Hepatocyte (in vitro differentiated cells): ENCODE results near the gene SHANK3. TPM values are rescaled to one million over a fixed set of nuclear protein-coding genes. Genes with fewer than 3 reads are reported as not detected.
A peak's percentile ranks its signal among the peaks of the same experiment; 100 is the strongest.
"Not testable (repeated sequence)": the region's sequence is repeated elsewhere in the genome, so short reads cannot be mapped to it uniquely, and the experiment has no call there.

Experiments used
- DNase-seq: peaks from one replicate; pipeline ENCODE4 v3.0.0-alpha.2; 2016; ENCODE audit warnings: low spot score
- H2AFZ ChIP-seq: fragments of 200-600 bp; sonication (generic); 2 replicates; pipeline ENCODE4 v1.6.0; 2016; ENCODE audit warnings: antibody characterized with exemption, mild to moderate bottlenecking
- H3K27ac ChIP-seq: fragments of 200-600 bp; sonication (generic); 2 replicates; pipeline ENCODE4 v1.5.1; 2016; ENCODE audit warnings: mild to moderate bottlenecking
- H3K27me3 ChIP-seq: fragments of 200-600 bp; sonication (generic); 2 replicates; pipeline ENCODE4 v1.6.1; 2016
- H3K36me3 ChIP-seq: fragments of 200-600 bp; sonication (generic); replicated peaks from 2 replicates; pipeline ENCODE4 v1.5.1; 2016; ENCODE audit warnings: low read depth; ENCODE audit not compliant: insufficient read depth
- H3K4me1 ChIP-seq: fragments of 200-600 bp; sonication (generic); 2 replicates; pipeline ENCODE4 v1.5.1; 2016; ENCODE audit warnings: mild to moderate bottlenecking, moderate library complexity; ENCODE audit not compliant: insufficient read depth
- H3K4me2 ChIP-seq: fragments of 200-600 bp; sonication (generic); 2 replicates; pipeline ENCODE4 v1.6.0; 2016
- H3K4me3 ChIP-seq: fragments of 200-600 bp; sonication (generic); 2 replicates; pipeline ENCODE4 v1.5.1; 2016; ENCODE audit warnings: mild to moderate bottlenecking
- H3K79me2 ChIP-seq: fragments of 200-600 bp; sonication (generic); 2 replicates; pipeline ENCODE4 v1.6.0; 2017; ENCODE audit warnings: mild to moderate bottlenecking
- H3K9me2 ChIP-seq: fragments of 200-600 bp; sonication (generic); replicated peaks from 2 replicates; pipeline ENCODE4 v1.6.0; 2017; ENCODE audit warnings: mild to moderate bottlenecking; ENCODE audit not compliant: insufficient read depth
- H3K9me3 ChIP-seq: fragments of 200-600 bp; sonication (generic); 2 replicates; pipeline ENCODE4 v1.5.1; 2016; ENCODE audit warnings: low read depth, mild to moderate bottlenecking
- H4K20me1 ChIP-seq: fragments of 200-600 bp; sonication (generic); 2 replicates; pipeline ENCODE4 v1.6.0; 2016; ENCODE audit warnings: mild to moderate bottlenecking; ENCODE audit not compliant: insufficient read depth, poor library complexity, severe bottlenecking
- CTCF ChIP-seq: fragments of 200-600 bp; sonication (generic); IDR thresholded peaks from 2 replicates; pipeline ENCODE4 v1.5.1; 2016; ENCODE audit warnings: antibody characterized with exemption, mild to moderate bottlenecking; ENCODE audit not compliant: poor library complexity
- EZH2 ChIP-seq: fragments of 200-600 bp; sonication (generic); IDR thresholded peaks from 2 replicates; pipeline ENCODE4 v1.6.1; 2016; ENCODE audit warnings: antibody characterized with exemption, mild to moderate bottlenecking, borderline replicate concordance
- EZH2phosphoT487 ChIP-seq: fragments of 200-600 bp; sonication (generic); IDR thresholded peaks from one replicate; pipeline ENCODE4 v1.6.1; 2018; ENCODE audit warnings: antibody characterized with exemption, mild to moderate bottlenecking, low read depth, moderate library complexity; ENCODE audit not compliant: unreplicated experiment, severe bottlenecking
- WGBS: methylation state at CpG from one replicate; pipeline ENCODE4 v1.1.6; 2016; ENCODE audit warnings: low lambda C conversion rate; ENCODE audit errors: missing lambda C conversion rate; 5-methylcytosine and 5-hydroxymethylcytosine counted together
- polyA plus RNA-seq: library from polyadenylated mRNA; unstranded; fragments of >200 nt; fragmentation: Nextera tagmentation; extraction: Ambion mirVana; gene quantifications from 2 replicates; pipeline ENCODE4 v1.2.1, GENCODE V29; 2016
- total RNA-seq: library from RNA; depleted of rRNA; stranded (reverse); fragments of >200 nt; gene quantifications from 2 replicates; pipeline ENCODE4 v1.2.3, GENCODE V29; 2014

The SHANK3 gene
- total and polyA plus RNA-seq, 2 experiments from 2014 or later: 1.9 to 2.9 TPM

GRCh38 chr22:50640857-50641647 lies 31.6 kb upstream of the SHANK3 start:
- Histone ChIP-seq H4K20me1 (no peaks in the 10 kb centered on the region), H3K4me3 (no peak overlapping the region), H3K27ac (no peak overlapping the region), H2AFZ (no peak overlapping the region), H3K9me3 (no peaks in the 10 kb centered on the region), H3K79me2 (no peaks in the 10 kb centered on the region), H3K27me3 (peaks cover 25% of the 10 kb centered on the region), H3K4me1 (peaks cover 13% of the 10 kb centered on the region), H3K4me2 (peak overlapping the region; percentile 44), H3K36me3 (no peaks in the 10 kb centered on the region), H3K9me2 (no peaks in the 10 kb centered on the region)
- TF ChIP-seq CTCF (no peak), EZH2 (no peak)
- WGBS: 75% methylated on average over 15 of the region's 15 CpGs
- DNase-seq: no peak

GRCh38 chr22:50641696-50642607 lies 30.7 kb upstream of the SHANK3 start:
- Histone ChIP-seq H3K4me3 (no peak overlapping the region), H3K9me3 (no peaks in the 10 kb centered on the region), H2AFZ (no peak overlapping the region), H4K20me1 (no peaks in the 10 kb centered on the region), H3K27ac (no peak overlapping the region), H3K9me2 (no peaks in the 10 kb centered on the region), H3K4me2 (peak overlapping the region; percentile 44), H3K36me3 (no peaks in the 10 kb centered on the region), H3K4me1 (peaks cover 13% of the 10 kb centered on the region), H3K27me3 (peaks cover 25% of the 10 kb centered on the region), H3K79me2 (no peaks in the 10 kb centered on the region)
- DNase-seq: peak; percentile 71
- WGBS: 26% methylated on average over 17 of the region's 17 CpGs
- no peak for TF ChIP-seq EZH2phosphoT487
- TF ChIP-seq EZH2: no peak
- TF ChIP-seq CTCF: peak; percentile 54

GRCh38 chr22:50643021-50643820 lies 29.4 kb upstream of the SHANK3 start:
- H2AFZ ChIP-seq, H3K27ac ChIP-seq, H3K9me3 ChIP-seq, DNase-seq, H3K4me3 ChIP-seq, H3K4me2 ChIP-seq, H4K20me1 ChIP-seq, H3K79me2 ChIP-seq, H3K36me3 ChIP-seq, H3K9me2 ChIP-seq: not testable (repeated sequence)
- peaks cover 25% of the 10 kb centered on the region for H3K27me3 ChIP-seq
- 92% methylated on average over 17 of the region's 17 CpGs for WGBS
- H3K4me1 ChIP-seq: peaks cover 13% of the 10 kb centered on the region

- H3K27ac ChIP-seq, H3K79me2 ChIP-seq, H3K4me3 ChIP-seq, H3K4me2 ChIP-seq, H4K20me1 ChIP-seq, H3K9me3 ChIP-seq, H3K36me3 ChIP-seq, H3K9me2 ChIP-seq, H2AFZ ChIP-seq, DNase-seq: not testable (repeated sequence)
- Histone ChIP-seq H3K27me3 (peaks cover 25% of the 10 kb centered on the region), H3K4me1 (peaks cover 13% of the 10 kb centered on the region)
- WGBS: 73% methylated on average over 3 of the region's 3 CpGs
Measured at GRCh38 chr22:50643821-50644101, 28.9 kb upstream of the SHANK3 start.
